Urothelium cell line (cell line): ENCODE measurements around the gene GREM2.

ENCODE experiments used
- DNase-seq: peaks from one replicate; pipeline ENCODE4 v3.0.0; 2011; ENCODE audit warnings: low spot score, mixed read lengths
- FAIRE-seq: peaks from 2 replicates; lab custom pipeline; 2011; peaks lifted over from hg19 to GRCh38; lab: Jason Lieb, UNC

Gene GREM2

DNA sequence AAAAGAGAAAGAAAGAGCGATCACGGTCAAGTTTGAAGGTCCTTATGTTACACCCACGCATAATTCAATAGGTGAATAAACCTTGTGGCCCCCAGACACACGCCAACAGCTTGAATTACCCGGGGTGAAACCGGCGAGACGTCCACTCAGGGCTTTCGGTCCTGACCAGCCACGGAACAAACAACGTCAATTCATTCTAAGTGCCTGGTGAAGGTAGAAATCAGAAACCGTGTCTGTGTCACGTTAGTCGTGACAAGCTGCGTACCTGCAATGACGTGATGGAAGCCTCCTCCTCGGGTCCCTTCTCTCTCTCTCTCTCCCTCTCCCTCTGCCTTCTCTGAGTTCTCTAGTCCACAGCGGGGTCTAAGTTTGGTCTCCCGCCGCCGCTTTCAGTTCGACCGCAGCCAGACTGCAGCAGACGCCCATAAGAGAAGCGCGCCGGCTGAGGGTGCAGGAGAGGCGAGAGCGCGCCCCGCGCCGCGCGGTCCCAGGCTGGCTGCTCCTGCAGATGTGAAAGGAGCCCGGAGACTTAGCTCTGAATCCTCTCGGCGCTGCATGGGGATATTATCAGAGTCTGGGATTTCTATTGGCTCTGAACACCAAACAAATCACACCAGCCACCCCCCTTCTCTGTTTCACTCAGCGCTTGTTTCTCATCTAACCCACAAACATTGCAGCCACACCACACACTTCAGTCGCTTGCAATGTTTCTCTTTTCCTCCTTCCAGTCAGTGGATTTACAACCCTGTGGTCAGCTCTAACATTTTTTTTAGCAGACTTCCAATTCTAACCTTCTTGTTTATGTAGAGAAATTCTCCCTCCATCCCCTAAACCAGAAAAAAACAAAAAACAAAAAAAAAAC lies at the start of gene GREM2:
Gene GREM2, minus strand, starts transcription at position 537 of the 862 bp plus-strand sequence. CDS start 118,680 bp downstream, outside the sequence.
- FAIRE-seq = no peak

GRCh38 chr1:240658312-240658960 lies 46.5 kb upstream of the GREM2 start:
- FAIRE-seq (no peak), DNase-seq (no peak)

More for the DNA sequence above, at the start of gene GREM2:
- peak; percentile 77 for DNase-seq

GRCh38 chr1:240656531-240656930 lies 44.6 kb upstream of the GREM2 start:
- DNase-seq (no peak), FAIRE-seq (no peak)

- DNase-seq (no peak), FAIRE-seq (no peak)
Observed at GRCh38 chr1:240652961-240653409, 41.0 kb upstream of the GREM2 start.

- no peak for DNase-seq
- FAIRE-seq = no peak
Observed at GRCh38 chr1:240652549-240652948, 40.6 kb upstream of the GREM2 start.

GRCh38 chr1:240650877-240651276 lies 38.9 kb upstream of the GREM2 start:
- FAIRE-seq = no peak
- no peak for DNase-seq

- DNase-seq (no peak), FAIRE-seq (no peak)
Observed at GRCh38 chr1:240649733-240650721, 38.1 kb upstream of the GREM2 start.

GRCh38 chr1:240646571-240647240 lies 34.8 kb upstream of the GREM2 start:
- no peak for DNase-seq
- FAIRE-seq = no peak

GRCh38 chr1:240644732-240645131 lies 32.8 kb upstream of the GREM2 start:
- FAIRE-seq (no peak), DNase-seq (no peak)

- FAIRE-seq (no peak), DNase-seq (no peak)
Observed at GRCh38 chr1:240635466-240636256, 23.7 kb upstream of the GREM2 start.

DNA sequence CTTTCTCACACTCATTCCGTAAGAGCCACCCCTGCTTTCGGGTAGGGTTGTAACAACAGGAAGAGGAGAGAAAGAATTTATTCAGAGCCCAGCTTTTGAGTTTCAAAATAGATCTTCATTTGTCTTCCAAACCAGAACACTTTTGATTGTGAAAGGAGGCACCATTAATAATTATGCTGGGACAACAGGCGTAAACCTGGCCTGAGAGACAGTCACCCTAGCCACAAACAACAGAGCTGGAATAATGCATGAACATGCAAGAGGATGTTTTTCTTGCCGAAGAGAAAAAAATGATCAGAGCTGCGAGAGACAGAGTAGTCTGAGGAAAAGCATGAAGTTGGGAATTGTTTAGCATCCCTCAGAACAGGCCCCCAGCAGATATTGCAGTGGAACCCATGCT lies 18.5 kb upstream of the GREM2 start:
- no peak for FAIRE-seq

DNA sequence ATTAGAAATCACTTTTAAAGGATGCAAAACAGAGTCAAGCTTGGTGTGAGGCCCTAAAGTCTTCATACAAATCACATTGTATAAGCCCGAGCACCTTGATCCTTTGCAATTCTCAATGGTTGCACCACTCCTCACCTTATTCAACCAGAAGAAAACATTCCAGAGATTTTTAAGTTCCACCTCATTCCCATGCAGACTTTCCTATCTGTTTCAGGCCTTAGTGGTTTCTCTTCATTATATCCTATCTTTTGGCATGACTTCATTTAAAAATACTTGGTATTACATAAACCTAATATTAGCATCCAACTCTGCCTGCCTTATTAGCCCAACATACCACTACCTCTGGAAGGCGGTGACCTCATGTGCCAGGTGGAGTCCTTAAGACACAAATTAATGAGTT lies 9.3 kb upstream of the GREM2 start:
- peak; percentile 41 for DNase-seq
- no peak for FAIRE-seq

More for the DNA sequence above, 18.5 kb upstream of the GREM2 start:
- no peak for DNase-seq

GRCh38 chr1:240619906-240620621 lies 8.1 kb upstream of the GREM2 start:
- DNase-seq = no peak
- no peak for FAIRE-seq

GRCh38 chr1:240619357-240619756 lies 7.4 kb upstream of the GREM2 start:
- no peak for FAIRE-seq
- DNase-seq = no peak

DNA sequence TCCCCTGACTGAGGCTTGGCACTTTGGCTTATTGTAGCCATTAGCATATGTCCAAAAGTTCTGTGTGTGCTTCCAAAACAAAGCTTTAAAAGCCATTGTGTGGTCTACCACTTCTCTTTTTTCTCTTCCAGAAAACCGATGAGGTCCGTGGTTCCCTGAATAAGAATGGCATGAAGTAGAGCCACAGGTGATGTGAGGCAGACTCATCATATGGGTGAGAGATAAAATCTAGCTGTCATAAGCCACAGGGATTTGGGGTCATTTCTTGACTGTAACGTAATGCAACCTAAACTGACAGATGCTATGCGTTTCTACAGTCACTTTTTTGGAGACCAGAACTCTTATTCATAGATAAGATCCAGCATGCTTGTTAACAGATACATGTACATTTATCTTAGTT lies 7.0 kb upstream of the GREM2 start:
- DNase-seq (no peak), FAIRE-seq (no peak)

DNA sequence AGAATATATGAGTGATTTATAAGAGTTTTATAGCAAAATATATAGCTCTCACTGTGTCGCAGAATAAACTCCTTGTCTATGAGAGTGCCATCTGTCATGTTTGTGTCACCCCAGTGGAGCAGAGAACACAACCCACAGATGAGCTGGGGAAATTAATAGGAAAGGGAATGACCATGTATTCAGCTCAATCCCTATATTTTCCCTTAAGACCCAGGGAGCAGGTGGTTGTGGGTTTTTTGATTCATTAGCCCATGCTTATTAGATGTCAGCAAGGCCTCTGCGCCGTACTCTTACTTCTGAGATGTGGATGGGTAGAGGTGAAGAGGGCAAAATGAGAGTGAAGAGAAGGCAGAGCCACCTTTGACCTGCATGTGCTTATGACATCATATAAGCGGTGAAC lies 4.1 kb upstream of the GREM2 start:
- DNase-seq (no peak), FAIRE-seq (no peak)

DNA sequence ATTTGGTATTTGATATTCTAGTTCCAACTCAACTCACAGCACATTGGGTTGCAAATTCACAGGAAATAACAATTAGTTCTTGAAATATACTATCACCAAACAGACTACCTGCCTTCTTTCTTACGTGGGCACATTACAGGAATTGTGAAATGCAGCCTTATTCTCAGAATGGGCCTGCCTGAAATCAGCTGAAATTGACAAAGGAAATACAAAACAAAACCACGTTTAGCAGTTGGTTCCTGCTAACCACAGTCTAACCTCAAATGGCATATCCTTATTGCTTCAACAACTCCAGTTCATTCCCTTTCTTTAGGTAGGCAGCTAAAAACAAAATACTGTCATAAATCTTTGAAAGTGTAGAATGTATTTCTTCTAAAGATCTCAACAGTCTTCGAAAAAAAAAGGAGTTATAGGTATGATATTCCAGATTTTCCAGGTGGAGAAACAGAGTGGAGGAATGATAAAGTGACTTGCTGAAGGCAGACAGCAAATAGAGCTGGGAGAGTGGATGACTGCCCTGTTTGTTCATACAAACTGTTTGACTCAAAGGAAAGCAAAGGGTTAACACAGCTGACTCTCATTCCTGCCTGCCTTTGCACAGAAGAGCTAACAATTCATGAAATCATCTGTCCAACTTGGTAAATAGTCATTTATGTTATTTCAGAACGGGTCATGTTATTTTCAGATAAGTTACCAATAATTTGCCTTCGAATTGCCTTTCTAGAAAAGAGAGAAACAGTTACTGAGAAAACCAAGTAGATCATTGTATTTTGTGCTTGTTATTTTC lies 1.6 kb upstream of the GREM2 start:
- no peak for DNase-seq
- no peak for FAIRE-seq

DNA sequence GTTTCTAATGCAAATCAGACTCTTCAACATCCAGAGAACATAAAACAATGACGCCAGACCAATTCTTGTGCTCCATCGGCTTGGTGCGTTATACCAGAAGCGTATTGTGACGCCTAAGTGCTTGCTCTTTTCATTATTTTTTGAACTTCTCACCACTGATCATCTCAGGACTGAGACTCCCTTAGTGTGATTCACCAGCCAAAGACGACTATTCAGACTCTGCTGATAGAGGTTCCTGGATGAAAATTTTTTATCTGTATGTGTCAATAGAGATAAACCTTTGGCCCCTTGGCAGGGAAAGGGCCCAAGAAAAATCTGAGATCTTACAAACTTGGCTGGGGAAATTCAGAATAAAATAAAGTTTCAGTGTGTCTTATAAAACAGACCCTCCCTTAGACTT lies 856 bp upstream of the GREM2 start:
- no peak for FAIRE-seq
- DNase-seq = no peak
